HG02970 (cell line): ENCODE data around the gene PNRC1.
"Not testable (repeated sequence)": the region's sequence is repeated elsewhere in the genome, so short reads cannot be mapped to it uniquely, and the experiment has no call there.

ENCODE experiments used
- ATAC-seq: cut with Tn5 transposase; IDR thresholded peaks from one replicate; pipeline ENCODE4 v1.9.1; 2021; ENCODE audit warnings: mild to moderate bottlenecking, moderate library complexity, moderate number of reproducible peaks; ENCODE audit not compliant: unreplicated experiment, low FRiP score

PNRC1 gene

DNA sequence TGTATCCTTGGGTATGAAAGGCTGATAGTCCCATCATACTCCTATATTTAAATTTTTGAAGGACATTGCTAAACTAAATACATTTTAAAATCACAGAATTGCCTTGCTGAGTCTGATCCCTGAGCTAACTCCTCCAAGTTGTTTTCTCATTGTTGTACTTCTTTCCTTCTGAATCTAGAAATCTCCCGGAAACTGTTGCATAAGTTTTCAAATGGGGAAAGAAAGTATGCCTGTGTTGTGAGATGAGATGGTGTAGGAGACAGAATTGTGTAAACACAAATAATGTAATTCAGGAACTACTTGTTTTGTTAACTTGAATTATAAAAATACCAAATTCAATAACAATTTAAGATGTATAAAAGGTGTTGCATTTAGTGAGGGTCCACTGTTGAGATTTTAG lies 7.3 kb downstream of the PNRC1 start:
- ATAC-seq = no peak

DNA sequence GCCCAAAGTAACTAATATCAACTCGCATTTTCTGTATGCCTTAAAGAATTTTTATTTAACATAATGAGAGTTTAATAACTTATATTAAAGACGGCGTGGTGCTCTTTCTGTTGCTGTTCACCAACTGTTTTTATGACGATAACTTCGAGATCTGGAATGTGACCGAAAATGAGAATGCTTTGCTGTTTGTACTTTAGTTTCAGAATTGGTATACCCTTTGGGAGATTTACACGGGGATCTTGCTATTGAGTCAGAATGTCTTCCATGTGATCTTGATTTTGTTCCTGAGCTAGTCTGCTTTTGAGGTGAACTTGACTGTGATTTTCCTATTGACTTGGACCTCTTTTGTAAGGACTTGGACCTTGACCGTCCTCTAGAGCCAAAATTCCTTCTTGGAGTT lies 17.9 kb downstream of the PNRC1 start:
- ATAC-seq = no peak

DNA sequence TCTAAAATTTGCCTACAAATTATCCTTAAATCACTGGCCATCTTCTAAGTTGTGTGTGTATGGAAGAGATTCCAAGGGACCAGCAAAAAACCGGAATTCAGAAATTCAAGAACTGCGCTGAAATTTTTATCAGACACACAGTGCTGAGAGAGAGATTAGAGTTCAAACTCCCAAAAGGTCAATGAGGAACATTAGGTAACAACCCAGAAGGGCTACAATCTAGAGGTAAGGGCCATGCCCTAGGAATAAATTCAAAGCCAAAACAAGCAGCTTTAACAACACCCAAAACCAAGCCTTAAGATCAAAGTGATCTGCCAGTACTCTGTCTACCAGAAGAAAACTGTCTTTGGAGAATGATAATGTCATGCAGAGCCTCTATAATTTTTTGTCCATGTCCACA lies 19.6 kb downstream of the PNRC1 start:
- no peak for ATAC-seq

DNA sequence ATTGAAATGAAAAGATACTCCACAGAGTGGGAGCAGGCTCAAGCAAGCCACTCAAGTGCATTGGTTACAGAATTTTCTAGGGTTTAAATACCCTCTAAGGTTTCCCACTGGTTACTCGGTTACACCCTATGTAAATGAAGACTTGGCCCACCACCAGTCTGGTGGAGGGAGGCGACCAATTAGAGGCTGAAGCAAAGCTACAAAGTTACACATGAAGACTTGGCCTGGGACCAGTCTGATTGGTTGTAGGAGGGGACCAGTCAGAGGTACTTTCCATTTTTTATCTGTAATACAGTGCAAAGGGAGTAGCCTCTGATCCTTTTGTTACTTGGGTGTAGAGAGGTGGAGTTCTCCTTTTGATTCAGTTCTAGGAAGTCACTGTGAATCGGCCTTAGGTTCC lies 29.7 kb downstream of the PNRC1 start:
- no peak for ATAC-seq

DNA sequence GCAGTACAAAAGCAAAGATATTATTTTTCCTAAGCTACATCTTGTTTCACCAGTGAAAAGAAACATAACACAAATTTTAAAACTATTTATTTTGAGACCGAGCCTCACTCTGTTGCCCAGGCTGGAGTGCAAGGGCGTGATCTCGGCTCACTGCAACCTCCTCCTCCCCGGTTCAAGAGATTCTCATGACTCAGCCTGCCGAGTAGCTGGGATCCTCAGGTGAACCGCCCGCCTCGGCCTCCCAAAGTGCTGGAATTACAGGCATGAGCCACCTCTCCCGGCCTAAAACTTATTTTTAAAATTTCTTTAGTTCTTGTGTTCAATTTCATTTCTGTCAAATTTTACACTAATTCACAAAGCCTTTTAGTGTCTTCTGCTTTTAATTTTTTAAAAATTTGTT lies 31.4 kb downstream of the PNRC1 start:
- no peak for ATAC-seq

DNA sequence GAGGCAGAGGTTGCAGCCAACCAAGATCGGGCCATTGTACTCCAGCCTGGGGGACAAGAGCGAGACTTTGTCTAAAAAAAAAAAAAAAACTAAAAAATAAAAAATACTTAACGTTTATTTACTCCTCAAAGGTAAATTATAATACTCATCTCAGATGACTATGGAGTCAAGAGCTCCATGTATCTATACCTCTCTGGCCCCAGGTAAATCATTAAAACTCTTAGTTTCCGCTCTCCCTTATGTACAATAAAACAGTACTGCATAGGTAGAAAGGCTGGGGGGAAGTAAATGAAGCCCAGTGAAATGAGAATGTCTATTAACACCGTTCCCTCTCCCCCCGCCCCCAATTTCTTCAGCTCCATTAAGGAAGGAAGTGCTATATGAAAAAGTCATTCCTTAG lies 36.2 kb downstream of the PNRC1 start:
- no peak for ATAC-seq

DNA sequence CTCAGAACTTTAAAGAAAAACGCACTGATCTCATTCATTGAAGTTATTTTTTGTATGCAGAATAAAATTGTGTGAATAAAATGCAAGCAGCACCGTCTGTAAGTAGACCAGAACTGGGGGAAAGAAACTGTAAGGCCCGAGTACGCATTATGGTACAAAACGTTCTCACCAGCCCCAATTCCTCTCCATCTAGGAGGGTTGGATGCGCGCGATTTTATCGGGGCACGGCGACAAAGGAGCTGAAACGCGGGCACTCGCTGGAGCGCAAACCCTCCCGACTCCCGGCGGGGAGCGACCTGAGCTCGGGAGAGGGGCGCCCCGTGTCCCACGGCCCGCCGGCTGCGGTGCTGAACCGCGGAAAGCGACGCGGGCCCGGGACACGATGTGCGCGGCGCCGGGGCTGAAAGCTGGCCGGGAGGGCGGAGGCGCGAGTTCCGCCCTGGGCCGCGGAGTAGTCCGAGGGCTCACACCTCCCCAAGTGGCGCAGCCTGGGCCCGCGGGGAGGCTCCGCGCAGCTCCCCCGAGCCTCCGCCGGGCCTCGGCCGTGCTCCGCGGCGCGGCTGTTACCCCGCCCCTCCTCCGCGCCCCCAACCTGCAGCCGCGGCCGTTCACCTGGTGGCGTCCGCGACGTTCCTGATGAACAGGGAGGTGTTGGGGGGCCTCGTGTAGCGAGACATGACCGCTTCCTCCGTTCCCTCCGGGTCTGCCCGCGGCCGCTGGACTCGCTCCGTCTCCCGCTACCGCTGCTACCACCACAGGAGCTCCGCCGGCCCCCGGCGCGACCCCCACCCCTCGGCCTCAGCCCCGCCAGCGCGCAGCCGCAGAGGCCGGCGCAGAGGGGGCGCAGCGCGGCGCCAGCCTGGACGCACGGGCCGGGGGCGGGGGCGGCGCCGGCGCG lies 36.9 kb downstream of the PNRC1 start, which contains the start of gene SRSF12:
Gene SRSF12, minus strand, starts transcription at position 861 of the 898 bp plus-strand sequence. Its CDS starts 184 bp downstream, at position 677.
- ATAC-seq = no peak

DNA sequence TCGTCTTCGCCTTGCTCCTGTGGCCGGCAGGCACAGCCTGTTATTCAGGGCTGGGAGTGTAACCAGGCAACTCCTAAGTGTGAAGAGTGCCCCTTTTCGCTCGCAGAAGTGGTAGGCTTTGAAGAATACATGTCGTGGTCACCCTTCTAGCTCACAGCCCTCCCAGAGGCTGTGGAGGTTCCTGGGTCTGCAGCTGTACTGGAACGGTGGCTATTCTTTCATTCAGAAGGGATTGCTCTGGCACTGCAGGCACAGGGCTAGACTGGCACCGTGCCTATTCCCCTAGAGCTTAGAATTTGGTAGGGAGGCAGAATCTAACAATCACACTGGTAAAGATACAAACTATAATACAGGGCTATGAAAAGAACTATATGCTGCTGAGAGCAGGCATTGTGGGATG lies 38.4 kb downstream of the PNRC1 start:
- no peak for ATAC-seq

DNA sequence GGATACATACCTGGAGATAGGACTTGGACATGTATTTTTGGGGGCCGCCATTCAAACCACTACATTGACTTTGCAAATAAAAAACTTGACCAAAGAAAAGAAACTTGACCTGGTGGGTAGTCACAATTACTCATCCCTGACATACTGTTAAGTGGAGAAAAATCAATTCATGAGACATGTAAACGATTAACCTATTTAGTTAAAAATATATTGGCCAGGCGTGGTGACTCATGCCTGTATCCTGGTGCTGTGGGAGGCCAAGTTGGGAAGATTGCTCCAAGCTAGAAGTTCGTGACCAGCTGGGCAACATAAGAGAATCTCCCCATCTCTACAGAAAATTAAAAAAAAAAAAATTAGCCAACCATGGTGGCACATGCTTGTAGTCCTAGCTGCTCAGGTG lies 39.8 kb downstream of the PNRC1 start:
- ATAC-seq = no peak

DNA sequence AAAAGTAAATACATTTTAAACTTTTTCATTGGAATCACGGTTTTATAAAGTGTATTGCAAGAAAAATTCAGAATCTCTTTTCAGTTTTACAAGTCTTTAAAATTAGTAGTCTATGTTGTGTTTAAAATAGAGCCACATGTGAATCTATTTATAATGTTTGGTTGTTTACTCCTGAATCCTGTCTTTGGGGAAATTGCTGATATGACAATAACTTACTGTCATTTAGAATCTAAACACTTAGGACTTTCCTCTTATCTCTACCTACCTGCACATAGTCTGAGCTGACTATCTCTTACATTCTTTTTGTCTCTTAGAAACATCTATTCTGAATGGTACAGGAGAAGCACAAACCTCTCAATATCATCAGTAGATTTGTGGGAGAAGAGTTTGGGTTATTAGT lies 41.4 kb downstream of the PNRC1 start:
- no peak for ATAC-seq

DNA sequence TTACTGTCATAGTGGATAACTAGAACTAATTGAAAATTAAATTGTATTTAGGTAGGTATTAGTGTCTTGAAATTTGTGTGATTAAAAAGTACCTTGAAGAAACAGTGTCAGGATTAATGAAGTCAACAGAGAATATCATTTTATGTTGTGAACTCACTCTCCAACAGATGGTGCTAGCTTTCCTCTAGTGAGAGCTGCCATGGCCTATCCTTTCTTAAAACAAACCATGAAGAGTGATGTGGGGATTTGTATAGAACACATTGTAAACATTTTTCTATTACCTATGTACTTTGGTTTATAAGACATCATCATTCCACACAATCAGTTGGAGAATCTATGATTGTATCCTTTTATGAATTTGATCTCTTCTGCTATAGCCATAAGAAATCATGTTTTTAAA lies 42.1 kb downstream of the PNRC1 start:
- no peak for ATAC-seq

DNA sequence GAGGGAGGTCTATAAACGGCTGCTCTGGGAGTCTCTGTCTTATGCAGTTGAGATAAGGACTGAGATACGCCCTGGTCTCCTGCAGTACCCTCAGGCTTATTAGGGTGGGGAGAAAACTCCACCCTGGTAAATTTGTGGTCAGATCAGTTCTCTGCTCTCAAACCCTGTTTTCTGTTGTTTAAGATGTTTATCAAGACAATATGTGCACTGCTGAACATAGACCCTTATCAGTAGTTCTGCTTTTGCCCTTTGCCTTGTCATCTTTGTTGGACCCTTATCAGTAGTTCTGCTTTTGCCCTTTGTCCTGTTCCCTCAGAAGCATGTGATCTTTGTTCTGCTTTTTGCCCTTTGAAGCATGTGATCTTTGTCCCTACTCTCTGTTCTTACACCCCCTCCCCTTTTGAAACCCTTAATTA lies 47.7 kb downstream of the PNRC1 start:
- not testable (repeated sequence) for ATAC-seq

DNA sequence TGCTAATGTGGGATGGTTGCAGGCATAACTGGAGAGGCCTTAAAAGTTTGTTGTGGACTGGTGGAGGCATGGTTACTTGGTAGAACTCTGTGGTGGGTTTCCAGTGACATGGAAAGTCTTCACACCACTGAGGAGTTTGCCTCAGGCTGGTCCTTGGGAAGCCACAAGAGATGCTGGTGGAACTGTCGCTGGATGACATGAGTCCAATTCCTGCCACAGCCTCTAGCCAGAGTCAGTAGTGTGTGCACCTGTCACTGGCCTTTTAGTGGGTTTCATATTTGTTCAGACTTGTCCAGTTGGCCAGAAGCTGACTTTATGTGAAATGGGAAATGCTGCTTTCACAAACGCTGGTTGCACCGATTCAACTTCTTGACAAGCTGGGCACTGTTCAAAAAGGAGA lies 51.0 kb downstream of the PNRC1 start:
- no peak for ATAC-seq

DNA sequence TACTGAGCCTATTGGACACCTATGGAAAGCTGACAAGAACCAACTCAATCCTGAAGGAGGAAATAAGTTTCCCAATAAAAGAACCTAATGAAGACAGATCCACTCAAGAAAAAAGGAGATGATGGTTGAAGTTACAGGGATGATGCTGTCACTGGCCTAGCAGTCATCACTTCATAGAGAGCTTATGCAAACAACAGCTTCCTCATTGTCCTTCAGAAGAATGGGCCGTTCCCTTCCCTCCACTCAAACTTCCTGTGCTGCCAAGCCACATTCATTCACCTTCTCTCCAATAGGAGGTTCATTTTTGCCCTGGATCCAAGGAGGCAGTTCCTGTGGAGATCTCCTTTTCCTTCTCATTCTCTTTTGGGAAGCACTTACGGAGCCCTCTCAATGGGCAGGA lies 51.5 kb downstream of the PNRC1 start:
- ATAC-seq = no peak

DNA sequence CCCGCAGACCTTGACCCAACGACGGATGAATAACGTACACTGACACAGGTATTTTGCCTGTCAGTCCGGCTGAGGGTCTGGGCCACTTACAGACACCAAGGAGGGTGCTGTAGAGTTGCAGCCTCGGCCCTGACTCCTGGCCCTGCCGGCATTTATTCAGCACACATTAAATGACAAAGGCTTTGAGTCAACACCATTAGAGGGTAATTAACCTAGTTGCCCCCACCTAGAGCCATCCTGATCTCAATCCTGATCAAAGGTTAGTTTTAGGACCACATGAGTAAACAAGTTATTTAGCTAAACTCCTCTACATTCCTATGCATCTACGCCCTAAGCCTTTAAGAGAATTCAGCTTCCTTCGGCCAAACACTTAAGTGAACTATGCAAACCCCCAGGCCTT lies 53.4 kb downstream of the PNRC1 start:
- no peak for ATAC-seq

DNA sequence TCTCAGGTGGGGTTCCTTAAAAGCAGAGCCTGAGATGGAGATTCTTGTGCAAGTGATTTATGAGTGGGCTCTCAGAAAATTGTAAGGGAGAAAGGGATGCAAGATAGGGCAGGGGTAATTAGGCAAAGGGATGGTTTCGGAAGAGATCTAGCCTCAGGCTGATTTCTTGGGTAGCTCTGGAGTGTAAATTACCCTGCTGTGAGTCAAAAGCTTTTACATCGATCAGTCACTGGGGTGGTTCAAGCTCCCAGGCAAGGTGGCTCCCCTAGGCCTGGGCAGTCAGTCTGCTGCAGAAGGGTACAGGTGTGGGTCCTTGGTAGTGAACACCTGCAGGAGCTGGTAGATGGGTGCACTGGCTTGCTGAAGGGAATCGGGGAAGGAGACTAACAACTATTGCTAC lies 54.2 kb downstream of the PNRC1 start:
- no peak for ATAC-seq
